H1 (cell line): Measurements from ENCODE around the gene SLC22A23.

Experiments used
- CBX5 ChIP-seq: fragments of 300-800, 300-1000 bp; sonication (generic); IDR thresholded peaks from 2 replicates; pipeline ENCODE4 v1.7.1; 2016; ENCODE audit warnings: antibody characterized with exemption, low read length, low read depth
- POLR2A ChIP-seq, 2 experiments: IDR thresholded peaks; 1 replicate in 1 of 2; 2 replicates in 1 of 2; pipeline ENCODE4 v1.6.1; 2011; ENCODE audit warnings: low read depth in 2 of 2, low read length in 2 of 2, mild to moderate bottlenecking in 2 of 2; ENCODE audit errors: control extremely low read depth in 1 of 2

DNA sequence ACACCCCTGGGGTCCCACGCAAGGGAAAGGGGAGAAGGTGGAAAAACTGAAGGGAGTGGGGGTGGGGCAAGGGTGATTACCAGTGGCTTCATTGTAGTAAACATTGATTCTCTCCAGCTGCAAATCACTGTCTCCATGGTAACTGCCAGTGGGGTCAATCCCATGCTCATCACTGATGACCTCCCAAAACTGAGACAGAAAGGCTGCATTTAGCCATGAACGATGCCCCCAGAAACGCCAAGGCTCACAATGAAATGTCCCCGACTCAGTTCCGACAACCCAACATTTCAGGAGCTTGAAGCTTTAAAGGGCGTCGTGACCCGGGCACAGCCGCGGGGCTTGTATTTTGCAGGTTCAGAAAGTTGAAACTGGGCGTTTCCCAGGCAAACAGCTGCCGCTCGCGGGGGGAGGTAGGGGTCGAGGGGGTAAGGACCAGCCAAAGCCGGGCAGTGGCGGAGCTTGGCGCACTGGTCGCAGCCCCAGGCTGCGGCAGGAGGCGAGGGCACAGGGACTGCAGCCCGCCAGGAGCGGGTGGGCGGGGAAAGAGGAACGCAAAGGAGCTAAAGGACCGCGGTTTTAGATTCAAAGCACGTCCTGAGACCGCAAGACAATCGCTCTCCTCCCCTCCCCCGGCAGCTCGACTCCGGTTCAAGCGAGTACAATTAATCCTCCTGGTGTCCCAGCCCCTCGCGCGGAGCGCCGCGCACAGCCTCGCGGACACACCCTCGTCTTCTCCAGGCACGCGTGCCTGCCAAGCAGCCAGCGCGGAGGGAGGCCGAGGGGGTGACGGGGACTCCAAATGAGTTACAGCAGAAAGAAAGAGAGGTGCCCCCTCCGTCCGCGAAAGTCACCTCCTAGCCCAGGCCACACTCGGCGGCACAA is 230.1 kb downstream of the SLC22A23 start:
- TF ChIP-seq CBX5 (no peak), POLR2A (IDR thresholded peaks at IDR 0.05; ENCODE audit: control extremely low read depth in 1 of 2, low read depth in 2 of 2, low read length in 2 of 2) (no peak)
